Mammary epithelial cell (primary cell): ENCODE results near the gene POLR3G.

ENCODE experiments used
- CTCF ChIP-seq, 2 donors: IDR thresholded peaks in 1 of 2; conservative IDR thresholded peaks in 1 of 2; 2 replicates each; pipeline ENCODE4 v1.5.1; 2011 to 2012; ENCODE audit warnings: inconsistent platforms in 2 of 2, low read length in 2 of 2, mild to moderate bottlenecking in 2 of 2, control low read depth in 1 of 2, low read depth in 1 of 2; ENCODE audit not compliant: insufficient read depth in 1 of 2; ENCODE audit errors: extremely low read depth in 1 of 2
- EZH2 ChIP-seq: IDR thresholded peaks from 2 replicates; pipeline ENCODE4 v1.6.1; 2012; ENCODE audit warnings: low read length, inconsistent platforms, borderline replicate concordance

GRCh38 chr5:90546216-90546837 lies 71.7 kb downstream of the POLR3G start:
- TF ChIP-seq CTCF (conservative IDR thresholded peaks at IDR 0.05 in 1 of 2, IDR thresholded peaks at IDR 0.05 in 1 of 2; ENCODE audit: extremely low read depth in 1 of 2, insufficient read depth in 1 of 2, low read depth in 1 of 2, low read length in 2 of 2) = no peak
- TF ChIP-seq EZH2 = no peak
